ENCODE results near the gene PCDH9. TPM values are rescaled to one million over a fixed set of nuclear protein-coding genes. Genes with fewer than 3 reads are reported as not detected.

Gene PCDH9
- total and polyA plus RNA-seq, 2 experiments from 2014 or later = 0.31 to 0.52 TPM

GRCh38 chr13:66563076-66563475 lies 667.1 kb downstream of the PCDH9 start:
- ATAC-seq (no peak), DNase-seq (ENCODE audit: low spot score) (no peak)
- H3K4me3 Mint-ChIP-seq = no peak overlapping the region
- TF ChIP-seq POLR2AphosphoS5 (IDR thresholded peaks at IDR 0.05; ENCODE audit: low read depth) (no peak), NANOG (IDR thresholded peaks at IDR 0.05; ENCODE audit: borderline replicate concordance) (no peak), ZNF331 (CRISPR knock-in tag; IDR thresholded peaks at IDR 0.05; ENCODE audit: low read depth) (no peak), CREB1 (CRISPR knock-in tag; IDR thresholded peaks at IDR 0.05; ENCODE audit: low read depth) (no peak), ETS1 (IDR thresholded peaks at IDR 0.05) (no peak), STAT1 (IDR thresholded peaks at IDR 0.05; ENCODE audit: unreplicated experiment) (no peak), EZH2phosphoT487 (IDR thresholded peaks at IDR 0.05; ENCODE audit: unreplicated experiment) (no peak), EZH2 (IDR thresholded peaks at IDR 0.05; ENCODE audit: low read depth, unreplicated experiment) (no peak), JUNB (IDR thresholded peaks at IDR 0.05; ENCODE audit: unreplicated experiment) (no peak), ZNF114 (CRISPR knock-in tag; IDR thresholded peaks at IDR 0.05) (no peak), CTCF (conservative IDR thresholded peaks at IDR 0.05; ENCODE audit: low read depth in 2 of 2) (no peak), REST (IDR thresholded peaks at IDR 0.05; ENCODE audit: unreplicated experiment) (no peak)
- TF ChIP-seq, protein P1, sequence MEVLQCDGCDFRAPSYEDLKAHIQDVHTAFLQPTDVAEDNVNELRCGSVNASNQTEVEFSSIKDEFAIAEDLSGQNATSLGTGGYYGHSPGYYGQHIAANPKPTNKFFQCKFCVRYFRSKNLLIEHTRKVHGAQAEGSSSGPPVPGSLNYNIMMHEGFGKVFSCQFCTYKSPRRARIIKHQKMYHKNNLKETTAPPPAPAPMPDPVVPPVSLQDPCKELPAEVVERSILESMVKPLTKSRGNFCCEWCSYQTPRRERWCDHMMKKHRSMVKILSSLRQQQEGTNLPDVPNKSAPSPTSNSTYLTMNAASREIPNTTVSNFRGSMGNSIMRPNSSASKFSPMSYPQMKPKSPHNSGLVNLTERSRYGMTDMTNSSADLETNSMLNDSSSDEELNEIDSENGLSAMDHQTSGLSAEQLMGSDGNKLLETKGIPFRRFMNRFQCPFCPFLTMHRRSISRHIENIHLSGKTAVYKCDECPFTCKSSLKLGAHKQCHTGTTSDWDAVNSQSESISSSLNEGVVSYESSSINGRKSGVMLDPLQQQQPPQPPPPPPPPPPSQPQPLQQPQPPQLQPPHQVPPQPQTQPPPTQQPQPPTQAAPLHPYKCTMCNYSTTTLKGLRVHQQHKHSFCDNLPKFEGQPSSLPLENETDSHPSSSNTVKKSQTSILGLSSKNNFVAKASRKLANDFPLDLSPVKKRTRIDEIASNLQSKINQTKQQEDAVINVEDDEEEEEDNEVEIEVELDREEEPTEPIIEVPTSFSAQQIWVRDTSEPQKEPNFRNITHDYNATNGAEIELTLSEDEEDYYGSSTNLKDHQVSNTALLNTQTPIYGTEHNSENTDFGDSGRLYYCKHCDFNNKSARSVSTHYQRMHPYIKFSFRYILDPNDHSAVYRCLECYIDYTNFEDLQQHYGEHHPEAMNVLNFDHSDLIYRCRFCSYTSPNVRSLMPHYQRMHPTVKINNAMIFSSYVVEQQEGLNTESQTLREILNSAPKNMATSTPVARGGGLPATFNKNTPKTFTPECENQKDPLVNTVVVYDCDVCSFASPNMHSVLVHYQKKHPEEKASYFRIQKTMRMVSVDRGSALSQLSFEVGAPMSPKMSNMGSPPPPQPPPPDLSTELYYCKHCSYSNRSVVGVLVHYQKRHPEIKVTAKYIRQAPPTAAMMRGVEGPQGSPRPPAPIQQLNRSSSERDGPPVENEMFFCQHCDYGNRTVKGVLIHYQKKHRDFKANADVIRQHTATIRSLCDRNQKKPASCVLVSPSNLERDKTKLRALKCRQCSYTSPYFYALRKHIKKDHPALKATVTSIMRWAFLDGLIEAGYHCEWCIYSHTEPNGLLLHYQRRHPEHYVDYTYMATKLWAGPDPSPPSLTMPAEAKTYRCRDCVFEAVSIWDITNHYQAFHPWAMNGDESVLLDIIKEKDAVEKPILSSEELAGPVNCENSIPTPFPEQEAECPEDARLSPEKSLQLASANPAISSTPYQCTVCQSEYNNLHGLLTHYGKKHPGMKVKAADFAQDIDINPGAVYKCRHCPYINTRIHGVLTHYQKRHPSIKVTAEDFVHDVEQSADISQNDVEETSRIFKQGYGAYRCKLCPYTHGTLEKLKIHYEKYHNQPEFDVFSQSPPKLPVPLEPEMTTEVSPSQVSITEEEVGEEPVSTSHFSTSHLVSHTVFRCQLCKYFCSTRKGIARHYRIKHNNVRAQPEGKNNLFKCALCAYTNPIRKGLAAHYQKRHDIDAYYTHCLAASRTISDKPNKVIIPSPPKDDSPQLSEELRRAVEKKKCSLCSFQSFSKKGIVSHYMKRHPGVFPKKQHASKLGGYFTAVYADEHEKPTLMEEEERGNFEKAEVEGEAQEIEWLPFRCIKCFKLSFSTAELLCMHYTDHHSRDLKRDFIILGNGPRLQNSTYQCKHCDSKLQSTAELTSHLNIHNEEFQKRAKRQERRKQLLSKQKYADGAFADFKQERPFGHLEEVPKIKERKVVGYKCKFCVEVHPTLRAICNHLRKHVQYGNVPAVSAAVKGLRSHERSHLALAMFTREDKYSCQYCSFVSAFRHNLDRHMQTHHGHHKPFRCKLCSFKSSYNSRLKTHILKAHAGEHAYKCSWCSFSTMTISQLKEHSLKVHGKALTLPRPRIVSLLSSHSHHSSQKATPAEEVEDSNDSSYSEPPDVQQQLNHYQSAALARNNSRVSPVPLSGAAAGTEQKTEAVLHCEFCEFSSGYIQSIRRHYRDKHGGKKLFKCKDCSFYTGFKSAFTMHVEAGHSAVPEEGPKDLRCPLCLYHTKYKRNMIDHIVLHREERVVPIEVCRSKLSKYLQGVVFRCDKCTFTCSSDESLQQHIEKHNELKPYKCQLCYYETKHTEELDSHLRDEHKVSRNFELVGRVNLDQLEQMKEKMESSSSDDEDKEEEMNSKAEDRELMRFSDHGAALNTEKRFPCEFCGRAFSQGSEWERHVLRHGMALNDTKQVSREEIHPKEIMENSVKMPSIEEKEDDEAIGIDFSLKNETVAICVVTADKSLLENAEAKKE (CRISPR knock-in tag; IDR thresholded peaks at IDR 0.05) = no peak
- H3K27me3 ChIP-seq (ENCODE audit: insufficient read depth) = no peaks in the 10 kb centered on the region
- H3F3A ChIP-seq (replicated peaks; ENCODE audit: low read depth) = no peaks in the 10 kb centered on the region
- H3K27ac Mint-ChIP-seq = peak overlapping the region; percentile 31
- H3K9me3 Mint-ChIP-seq = peaks cover 9% of the 10 kb centered on the region; the same call in 2 of the 3 replicates
- no peaks in the 10 kb centered on the region for H3K9me2 ChIP-seq (ENCODE audit: insufficient read depth)
- peaks cover 13% of the 10 kb centered on the region for H3K36me3 Mint-ChIP-seq (ENCODE audit: low read depth)
- H2AFZ ChIP-seq = peak overlapping the region; percentile 94; the same call in 1 of the 2 replicates
- no peaks in the 10 kb centered on the region for H4K20me1 ChIP-seq (replicated peaks; ENCODE audit: insufficient read depth)
- no peak overlapping the region for H3K4me2 ChIP-seq
- no peak overlapping the region for H3K27ac ChIP-seq (ENCODE audit: low read depth)
- H3K4me1 ChIP-seq (ENCODE audit: insufficient read depth) = peaks cover 8% of the 10 kb centered on the region
- no peaks in the 10 kb centered on the region for H3K79me2 ChIP-seq (replicated peaks; ENCODE audit: insufficient read depth)
- no peaks in the 10 kb centered on the region for H3K36me3 ChIP-seq (ENCODE audit: insufficient read depth)
- no peak overlapping the region for H3K4me3 ChIP-seq
- H3K4me1 Mint-ChIP-seq = peaks cover 15% of the 10 kb centered on the region
- no peaks in the 10 kb centered on the region for H3K27me3 Mint-ChIP-seq (ENCODE audit: insufficient read depth, low read depth, poor library complexity)

Measured in GM23338 (cell line).